H1 (cell line): Measurements from ENCODE around the gene HOMER2. TPM values are rescaled to one million over a fixed set of nuclear protein-coding genes. Genes with fewer than 3 reads are reported as not detected.

Experiments
- CTCF ChIA-PET: fragments of 300-600 bp; sonication (Branson Sonifier 250); formaldehyde crosslinking; loops from one replicate; lab custom pipeline; 2021; ENCODE audit not compliant: partially characterized antibody; lab: Charles Lee
- POLR2A ChIA-PET: fragments of 300-600 bp; sonication (Branson Sonifier 250); formaldehyde crosslinking; loops from one replicate; lab custom pipeline; 2021; ENCODE audit warnings: inconsistent platforms; ENCODE audit not compliant: partially characterized antibody; lab: Charles Lee
- DNase-seq, 2 experiments: peaks; one replicate each; pipeline versions ENCODE4 v3.0.0 to v3.0.0-alpha.2; 2010 to 2022; ENCODE audit warnings: low spot score in 2 of 2, low read depth in 1 of 2, mixed read lengths in 1 of 2
- FAIRE-seq: peaks from 2 replicates; lab custom pipeline; 2011; peaks lifted over from hg19 to GRCh38; lab: Jason Lieb, UNC
- H2AFZ ChIP-seq: 2 replicates; pipeline ENCODE4 v1.8.1; 2012; ENCODE audit warnings: low read length, inconsistent platforms
- H2AK5ac ChIP-seq: 2 replicates; pipeline ENCODE4 v1.6.1; 2013; ENCODE audit warnings: low read depth, low read length
- H2BK120ac ChIP-seq: replicated peaks from 2 replicates; pipeline ENCODE3; 2013; ENCODE audit warnings: low read depth, low read length, inconsistent platforms
- H2BK12ac ChIP-seq: 2 replicates; pipeline ENCODE4 v1.6.1; 2013; ENCODE audit warnings: low read depth, low read length
- H2BK15ac ChIP-seq: 2 replicates; pipeline ENCODE4 v1.6.1; 2013; ENCODE audit warnings: low read length
- H2BK20ac ChIP-seq: 2 replicates; pipeline ENCODE4 v1.6.1; 2013; ENCODE audit warnings: low read length
- H2BK5ac ChIP-seq: 2 replicates; pipeline ENCODE4 v1.6.1; 2013; ENCODE audit warnings: low read depth, low read length
- H3K14ac ChIP-seq: 2 replicates; pipeline ENCODE4 v1.6.1; 2013; ENCODE audit warnings: inconsistent platforms; ENCODE audit not compliant: insufficient read length
- H3K18ac ChIP-seq: 2 replicates; pipeline ENCODE4 v1.6.1; 2013; ENCODE audit warnings: low read length; ENCODE audit errors: extremely low read depth
- H3K23ac ChIP-seq: 2 replicates; pipeline ENCODE4 v1.6.1; 2013; ENCODE audit warnings: inconsistent platforms; ENCODE audit not compliant: insufficient read length
- H3K23me2 ChIP-seq: 2 replicates; pipeline ENCODE4 v1.6.1; 2013; ENCODE audit warnings: low read depth, low read length
- H3K27ac ChIP-seq: 2 replicates; pipeline ENCODE4 v1.6.1; 2011; ENCODE audit warnings: low read depth, low read length, inconsistent platforms
- H3K27me3 ChIP-seq, 4 experiments: replicated peaks in 1 of 4; 1 replicate in 1 of 4; 2 replicates in 3 of 4; pipeline versions ENCODE4 v1.6.1 to v1.8.1; 2011 to 2013; ENCODE audit warnings: low read length in 3 of 4, mild to moderate bottlenecking in 3 of 4, inconsistent platforms in 2 of 4, mixed read lengths in 2 of 4, moderate library complexity in 1 of 4; ENCODE audit not compliant: control insufficient read depth in 3 of 4, insufficient read depth in 3 of 4; ENCODE audit errors: extremely low read depth in 1 of 4
- H3K36me3 ChIP-seq, 4 experiments: 2 replicates each; pipeline versions ENCODE4 v1.6.1 to v1.8.1; 2011 to 2013; ENCODE audit warnings: mild to moderate bottlenecking in 4 of 4, low read length in 3 of 4, moderate library complexity in 2 of 4, control low read depth in 1 of 4, inconsistent platforms in 1 of 4; ENCODE audit not compliant: insufficient read depth in 4 of 4, control insufficient read depth in 2 of 4
- H3K4ac ChIP-seq: replicated peaks from 2 replicates; pipeline ENCODE3; 2013; ENCODE audit warnings: low read length, low read depth, mixed read lengths, inconsistent platforms; ENCODE audit not compliant: insufficient read length
- H3K4me1 ChIP-seq, 4 experiments: replicated peaks in 1 of 4; 1 replicate in 1 of 4; 2 replicates in 3 of 4; pipeline versions ENCODE4 v1.6.1 to v1.8.1; 2011 to 2013; ENCODE audit warnings: low read length in 3 of 4, inconsistent platforms in 2 of 4, mixed read lengths in 1 of 4; ENCODE audit not compliant: insufficient read depth in 4 of 4, control insufficient read depth in 3 of 4
- H3K4me2 ChIP-seq, 2 experiments: 2 replicates each; pipeline versions ENCODE4 v1.6.1 to v1.8.1; 2011 to 2013; ENCODE audit warnings: low read depth in 2 of 2, low read length in 2 of 2, control low read depth in 1 of 2, inconsistent platforms in 1 of 2, mild to moderate bottlenecking in 1 of 2; ENCODE audit not compliant: insufficient read depth in 1 of 2
- H3K4me3 ChIP-seq, 4 experiments: fragments of 200-600, 300-600 bp in 1 of 4; sonication (generic), shearing (Covaris generic), sonication (Bioruptor Twin) in 1 of 4; 2 replicates each; pipeline versions ENCODE4 v1.5.1 to v1.8.1; 2011 to 2016; ENCODE audit warnings: low read length in 4 of 4, low read depth in 3 of 4, control low read depth in 2 of 4, inconsistent platforms in 2 of 4, mild to moderate bottlenecking in 2 of 4, mixed read lengths in 1 of 4, moderate library complexity in 1 of 4; ENCODE audit not compliant: insufficient read depth in 2 of 4; ENCODE audit errors: extremely low read depth in 1 of 4
- H3K56ac ChIP-seq: replicated peaks from 2 replicates; pipeline ENCODE3; 2013; ENCODE audit warnings: low read depth, mild to moderate bottlenecking, mixed read lengths, low read length, inconsistent platforms; ENCODE audit not compliant: insufficient read length
- H3K79me1 ChIP-seq: 2 replicates; pipeline ENCODE4 v1.6.1; 2013; ENCODE audit warnings: low read depth, low read length, control low read depth
- H3K79me2 ChIP-seq, 2 experiments: 2 replicates each; pipeline versions ENCODE4 v1.6.1 to v1.8.1; 2012 to 2013; ENCODE audit warnings: low read length in 2 of 2, mild to moderate bottlenecking in 2 of 2, inconsistent platforms in 1 of 2; ENCODE audit not compliant: insufficient read depth in 2 of 2, control insufficient read depth in 1 of 2
- H3K9ac ChIP-seq, 4 experiments: replicated peaks in 1 of 4; 1 replicate in 1 of 4; 2 replicates in 3 of 4; pipeline versions ENCODE4 v1.6.1 to v1.8.1; 2011 to 2013; ENCODE audit warnings: low read depth in 3 of 4, low read length in 3 of 4, control low read depth in 2 of 4, mild to moderate bottlenecking in 2 of 4, moderate library complexity in 2 of 4, inconsistent platforms in 1 of 4; ENCODE audit errors: extremely low read depth in 1 of 4
- H3K9me3 ChIP-seq, 2 experiments: 2 replicates each; pipeline versions ENCODE4 v1.6.1 to v1.8.1; 2012 to 2013; ENCODE audit warnings: mild to moderate bottlenecking in 2 of 2, moderate library complexity in 2 of 2, control low read depth in 1 of 2, inconsistent platforms in 1 of 2, low read depth in 1 of 2, low read length in 1 of 2, mixed read lengths in 1 of 2; ENCODE audit not compliant: insufficient read depth in 2 of 2
- H4K20me1 ChIP-seq, 2 experiments: replicated peaks in 1 of 2; 2 replicates each; pipeline versions ENCODE3 to v1.8.1; 2011 to 2013; ENCODE audit warnings: inconsistent platforms in 2 of 2, low read length in 2 of 2, mild to moderate bottlenecking in 1 of 2; ENCODE audit not compliant: insufficient read depth in 2 of 2, control insufficient read depth in 1 of 2
- H4K5ac ChIP-seq: 2 replicates; pipeline ENCODE4 v1.6.1; 2013; ENCODE audit warnings: low read length, low read depth, mixed read lengths, inconsistent platforms; ENCODE audit not compliant: insufficient read length
- H4K8ac ChIP-seq: 2 replicates; pipeline ENCODE4 v1.8.0; 2013; ENCODE audit warnings: mild to moderate bottlenecking, moderate library complexity, low read length, inconsistent platforms; ENCODE audit not compliant: insufficient read depth; ENCODE audit errors: extremely low read depth
- H4K91ac ChIP-seq: replicated peaks from 2 replicates; pipeline ENCODE3; 2013; ENCODE audit warnings: low read length, mixed read lengths, inconsistent platforms; ENCODE audit not compliant: insufficient read length
- CBX5 ChIP-seq: fragments of 300-800, 300-1000 bp; sonication (generic); IDR thresholded peaks from 2 replicates; pipeline ENCODE4 v1.7.1; 2016; ENCODE audit warnings: antibody characterized with exemption, low read length, low read depth
- CHD2 ChIP-seq: IDR thresholded peaks from 2 replicates; pipeline ENCODE4 v1.6.1; 2012; ENCODE audit warnings: low read length, improper control_type of control experiment
- WGBS, 2 experiments: shearing (Covaris generic) in 1 of 2; methylation state at CpG; one replicate each; pipeline versions ENCODE4 v1.1.6 to v1.1.7; 2013 to 2015; ENCODE audit warnings: low lambda C conversion rate in 2 of 2, mixed read lengths in 2 of 2, inconsistent platforms in 1 of 2, low coverage in 1 of 2, missing lambda C conversion rate in 1 of 2; ENCODE audit not compliant: insufficient replicate concordance in 2 of 2, insufficient coverage in 1 of 2, insufficient read length in 1 of 2; ENCODE audit errors: extremely low coverage in 1 of 2, missing lambda C conversion rate in 1 of 2; 5-methylcytosine and 5-hydroxymethylcytosine counted together
- polyA plus RNA-seq, 7 experiments: library from polyadenylated mRNA; depleted of rRNA in 3 of 7; stranded (reverse) in 5 of 7; unstranded in 2 of 7; fragments of >200 nt in 5 of 7; fragments of 200-250 nt in 2 of 7; gene quantifications; 1 replicate in 5 of 7; 2 replicates in 1 of 7; 4 replicates in 1 of 7; pipeline versions ENCODE4 v1.2.1 to v1.2.3, GENCODE V29; 2011 to 2013; ENCODE audit warnings: missing spikeins in 2 of 7, mixed read lengths in 2 of 7
- total RNA-seq: library from RNA; stranded (reverse); fragmentation: NEBNext Ultra II Directional; extraction: Animal tissue kit (Norgen Biotek cat#: 25700); gene quantifications from 2 replicates; pipeline ENCODE4 v1.2.1, GENCODE V29; 2021

HOMER2 gene
- total and polyA plus RNA-seq, 2 of the 8 experiments (the other 6 are each of a cell fraction or from before 2014, with no cell fraction given) = 12.5 to 27.6 TPM

DNA sequence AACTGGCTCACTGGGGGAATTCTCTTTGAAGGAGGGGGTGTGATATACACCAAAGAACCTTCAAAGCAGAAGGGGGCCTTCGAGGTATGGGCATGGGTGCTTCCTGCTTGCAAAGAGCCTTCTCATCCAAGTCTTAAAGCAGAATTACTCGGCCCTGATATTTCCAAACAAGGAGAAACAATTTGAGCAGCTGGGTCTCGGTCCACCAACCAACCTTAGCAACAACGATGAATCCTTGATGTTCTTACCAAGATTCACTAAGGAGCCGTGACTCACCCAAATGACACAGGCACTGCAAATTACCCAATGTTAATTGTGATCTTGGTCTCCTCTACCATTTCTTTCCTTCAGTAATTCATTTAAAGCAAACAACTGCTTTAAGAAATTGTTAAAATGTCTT, 7.7 kb downstream of the HOMER2 start:
- ChIA-PET CTCF (interaction anchor here (1.0 to 2.4 kb wide), 2 partner anchors 12 to 55 kb away, joined by 4 to 7 read pairs; no protein-coding TSS in a partner anchor), POLR2A (no interaction called here)
- Histone ChIP-seq H3K4me3 (no peak overlapping the region), H2AK5ac (no peak overlapping the region), H3K9me3 (no peaks in the 10 kb centered on the region), H4K5ac (no peak overlapping the region), H2AFZ (no peak overlapping the region), H3K36me3 (no peaks in the 10 kb centered on the region), H3K79me2 (no peaks in the 10 kb centered on the region), H2BK5ac (no peak overlapping the region), H4K20me1 (peaks cover 0 to 2% of the 10 kb centered on the region in 2 experiments), H3K4ac (no peak overlapping the region), H3K4me2 (no peak overlapping the region), H3K27ac (no peak overlapping the region), H3K23me2 (no peaks in the 10 kb centered on the region), H3K79me1 (no peaks in the 10 kb centered on the region), H2BK12ac (no peak overlapping the region), H3K9ac (no peak overlapping the region), H2BK20ac (no peak overlapping the region), H3K56ac (no peak overlapping the region), H3K4me1 (no peaks in the 10 kb centered on the region), H2BK120ac (no peak overlapping the region), H2BK15ac (no peak overlapping the region), H3K23ac (no peak overlapping the region), H3K14ac (no peak overlapping the region), H4K91ac (no peak overlapping the region), H3K18ac (no peak overlapping the region), H3K27me3 (no peaks in the 10 kb centered on the region), H4K8ac (no peak overlapping the region)
- DNase-seq = no peak
- WGBS, 2 experiments = 82% methylated on average over 5 of the region's 5 CpGs; no CpG with 5 or more reads in 1 of the 2 experiments
- FAIRE-seq = no peak
- TF ChIP-seq CBX5 (no peak), CHD2 (no peak)
